ENCODE results near the gene IQGAP2.

Gene IQGAP2

GRCh38 chr5:76692651-76693050 is 289.6 kb downstream of the IQGAP2 start:
- no peak for DNase-seq

GRCh38 chr5:76693141-76693540 is 290.1 kb downstream of the IQGAP2 start:
- DNase-seq = no peak

GRCh38 chr5:76694317-76694716 is 291.2 kb downstream of the IQGAP2 start:
- DNase-seq = no peak

- DNase-seq = no peak
Measured at GRCh38 chr5:76695346-76695745, 292.3 kb downstream of the IQGAP2 start.

GRCh38 chr5:76696251-76696650 is 293.2 kb downstream of the IQGAP2 start:
- DNase-seq = no peak

GRCh38 chr5:76697670-76698069 is 294.6 kb downstream of the IQGAP2 start:
- no peak for DNase-seq

GRCh38 chr5:76700571-76700970 is 297.5 kb downstream of the IQGAP2 start:
- DNase-seq = no peak

- DNase-seq = no peak
Measured at GRCh38 chr5:76701298-76701697, 298.2 kb downstream of the IQGAP2 start.

- DNase-seq = no peak
Measured at GRCh38 chr5:76703707-76704106, 300.6 kb downstream of the IQGAP2 start.

- no peak for DNase-seq
Measured at GRCh38 chr5:76704131-76704663, 301.1 kb downstream of the IQGAP2 start.

GRCh38 chr5:76705574-76705973 is 302.5 kb downstream of the IQGAP2 start:
- no peak for DNase-seq

- no peak for DNase-seq
Measured at GRCh38 chr5:76709762-76710161, 306.7 kb downstream of the IQGAP2 start.

GRCh38 chr5:76710991-76711390 is 307.9 kb downstream of the IQGAP2 start:
- no peak for DNase-seq

GRCh38 chr5:76714751-76715485 is 311.8 kb downstream of the IQGAP2 start:
- DNase-seq = peak; percentile 34 to 39

- DNase-seq = no peak
Measured at GRCh38 chr5:76715486-76715735, 312.3 kb downstream of the IQGAP2 start.

GRCh38 chr5:76715736-76716455 is 312.8 kb downstream of the IQGAP2 start, which contains the start of gene F2R:
F2R (plus strand) TSS chr5:76716126; CDS start chr5:76716308, 182 bp downstream.
- peak; percentile 71 to 75 for DNase-seq

GRCh38 chr5:76716456-76717157 is 313.5 kb downstream of the IQGAP2 start:
- peak; percentile 36 to 41 for DNase-seq

GRCh38 chr5:76717222-76718083 is 314.4 kb downstream of the IQGAP2 start:
- no peak for DNase-seq

GRCh38 chr5:76718381-76718832 is 315.3 kb downstream of the IQGAP2 start:
- DNase-seq = no peak

- DNase-seq = no peak
Measured at GRCh38 chr5:76718880-76719279, 315.8 kb downstream of the IQGAP2 start.

- DNase-seq = no peak
Measured at GRCh38 chr5:76720988-76721569, 318.0 kb downstream of the IQGAP2 start.

GRCh38 chr5:76723266-76723665 is 320.2 kb downstream of the IQGAP2 start:
- no peak for DNase-seq

Data from activated T-cell treated with anti-CD3 and anti-CD28 coated beads, Interleukin-2, amount 50 U/mL, for 48 hours (primary cell).